ENCODE measurements around the gene LIX1L. TPM values are rescaled to one million over a fixed set of nuclear protein-coding genes. Genes with fewer than 3 reads are reported as not detected.

The LIX1L gene
- total RNA-seq (2014; rRNA removed; shearing (Covaris generic)): 24.3 and 34.1 TPM in 2 replicates

DNA sequence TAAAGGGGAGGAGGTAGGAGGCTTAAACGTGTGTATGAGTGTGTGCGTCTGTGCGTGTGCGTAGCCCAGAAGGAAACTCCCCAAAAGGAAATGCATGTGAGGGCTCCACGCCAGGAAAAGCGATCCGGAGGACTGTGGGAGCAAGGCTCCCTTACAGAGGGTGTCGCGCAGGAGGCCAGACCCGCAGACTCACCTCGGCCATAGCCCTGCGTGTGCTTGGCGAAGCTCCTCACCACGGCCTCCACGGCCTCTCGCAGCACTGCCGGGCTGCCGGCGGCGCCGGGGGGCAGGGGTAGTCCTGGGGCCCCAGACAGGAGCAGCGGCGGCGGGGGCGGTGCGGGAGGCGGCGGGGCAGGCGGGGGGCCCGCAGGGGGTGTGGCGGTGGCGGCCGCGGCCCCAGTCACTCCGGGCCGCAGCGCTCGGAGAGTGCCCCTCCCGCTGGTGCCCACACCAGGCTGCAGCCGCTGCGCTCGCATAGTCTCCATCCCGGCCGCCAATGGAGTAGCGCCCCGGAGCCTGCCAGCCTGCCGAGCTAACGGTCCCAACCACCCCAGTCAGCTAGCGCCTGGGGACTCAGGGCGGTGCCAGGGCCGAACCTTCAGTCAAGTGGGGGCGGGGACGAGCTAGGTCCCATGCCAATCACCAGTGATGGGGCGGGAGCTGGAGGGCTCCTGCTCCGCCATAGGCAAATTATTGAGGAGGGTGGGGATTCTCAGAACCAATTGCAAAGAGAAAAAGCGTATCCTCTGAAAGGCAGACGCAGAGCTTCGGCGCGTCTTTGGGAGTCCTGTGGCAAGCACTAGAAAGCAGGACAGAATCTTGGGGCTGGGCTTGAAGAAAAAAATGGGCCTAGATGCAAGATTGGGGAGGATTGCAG, at the start of gene LIX1L:
Gene LIX1L, minus strand, starts transcription at position 575 of the 877 bp plus-strand sequence. Its CDS starts 90 bp downstream, at position 485.
- Histone ChIP-seq H3K4me1 (replicated peaks) (peaks cover 46% of the 10 kb centered on the region), H3K4me3 (peak within 1 kb of the TSS; percentile 52), H3K36me3 (peaks cover 12% of the 10 kb centered on the region), H3K9me3 (replicated peaks) (no peaks in the 10 kb centered on the region), H3K27ac (peak within 1 kb of the TSS; percentile 41), H3K27me3 (replicated peaks) (no peaks in the 10 kb centered on the region)
- DNase-seq (ENCODE audit: low read depth in 1 of 2, low spot score in 2 of 2): peak; percentile 96 to 97

DNA sequence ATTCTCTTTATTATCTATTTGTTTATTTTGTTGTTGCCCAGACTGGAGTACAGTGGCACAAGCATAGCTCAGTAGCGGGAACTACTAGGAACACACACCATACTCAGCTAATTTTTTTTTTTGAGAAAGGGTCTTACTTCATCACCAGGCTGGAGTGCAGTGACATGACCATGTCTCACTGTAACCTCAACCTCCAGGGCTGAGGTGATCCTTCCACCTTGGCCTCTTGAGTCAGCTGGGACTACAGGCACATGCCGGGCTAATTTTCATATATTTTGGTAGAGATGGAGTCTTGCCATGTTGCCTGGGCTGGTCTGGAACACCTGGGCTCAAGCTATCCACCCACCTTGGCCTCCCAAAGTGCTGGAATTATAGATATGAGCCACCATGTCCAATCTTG, 43.9 kb upstream of the LIX1L start:
- no peak overlapping the region for H3K27ac ChIP-seq
- H3K27me3 ChIP-seq (replicated peaks): no peaks in the 10 kb centered on the region
- no peak for DNase-seq (ENCODE audit: low read depth in 1 of 2, low spot score in 2 of 2)
- H3K36me3 ChIP-seq: no peaks in the 10 kb centered on the region
- peaks cover 11% of the 10 kb centered on the region for H3K4me1 ChIP-seq (replicated peaks)
- no peaks in the 10 kb centered on the region for H3K9me3 ChIP-seq (replicated peaks)
- no peak overlapping the region for H3K4me3 ChIP-seq

DNA sequence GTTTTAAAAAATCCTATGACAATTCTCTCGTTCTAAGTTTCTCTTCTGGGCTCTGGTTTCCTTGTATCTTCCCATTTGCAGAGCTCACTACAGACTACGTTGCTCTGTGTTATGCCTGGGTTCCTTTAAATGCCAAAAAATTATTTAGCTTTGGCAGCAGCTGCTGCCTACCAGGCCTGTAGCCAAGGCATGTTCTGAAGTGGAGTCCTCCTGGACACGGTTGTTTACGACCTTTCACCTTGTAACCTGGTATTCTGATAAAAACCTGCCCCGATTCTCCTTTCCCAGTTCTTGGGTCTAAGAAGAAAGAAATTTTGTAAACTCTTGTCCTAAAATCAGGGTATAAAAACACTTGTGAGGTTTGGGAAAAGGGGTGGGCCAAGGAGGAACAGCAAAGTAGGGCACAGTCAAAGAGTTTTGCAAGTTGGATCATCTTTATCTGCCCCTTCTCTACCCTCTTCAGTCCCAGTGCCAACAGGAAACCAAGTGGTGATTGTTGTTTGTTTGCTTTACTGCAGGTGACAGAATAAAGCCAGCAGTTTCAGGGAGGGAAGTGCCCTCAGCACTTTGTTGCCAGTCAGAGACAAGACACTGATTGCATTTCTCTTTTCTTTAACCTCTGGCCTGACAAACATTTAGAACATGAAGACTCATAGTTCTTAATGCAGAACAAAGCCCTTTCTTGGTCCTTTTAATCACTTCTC, 41.7 kb upstream of the LIX1L start:
- Histone ChIP-seq H3K4me3 (no peak overlapping the region), H3K27ac (no peak overlapping the region), H3K27me3 (replicated peaks) (no peaks in the 10 kb centered on the region), H3K9me3 (replicated peaks) (no peaks in the 10 kb centered on the region), H3K4me1 (replicated peaks) (peaks cover 20% of the 10 kb centered on the region), H3K36me3 (peaks cover 10% of the 10 kb centered on the region)
- DNase-seq (ENCODE audit: low read depth in 1 of 2, low spot score in 2 of 2): no peak

DNA sequence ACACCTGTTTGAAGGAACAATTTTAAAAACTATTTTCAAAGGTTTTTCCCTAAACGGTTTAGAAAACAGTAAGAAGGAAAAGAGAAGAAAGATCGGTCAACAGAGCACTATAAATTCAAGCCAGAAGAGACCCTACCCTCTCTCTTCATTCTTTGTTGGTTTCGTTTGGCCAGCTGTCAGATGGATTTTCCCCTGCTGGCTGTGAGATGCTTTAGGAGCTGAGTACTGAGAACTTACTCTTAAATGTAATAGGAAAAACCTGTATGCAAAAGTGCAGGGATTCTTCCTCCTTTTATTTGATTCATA, 39.9 kb upstream of the LIX1L start:
- no peak overlapping the region for H3K27ac ChIP-seq
- H3K27me3 ChIP-seq (replicated peaks): no peaks in the 10 kb centered on the region
- H3K4me3 ChIP-seq: peak overlapping the region; percentile 47; the same call in 1 of the 2 replicates
- peaks cover 31% of the 10 kb centered on the region for H3K4me1 ChIP-seq (replicated peaks)
- DNase-seq (ENCODE audit: low read depth in 1 of 2, low spot score in 2 of 2): no peak
- peaks cover 28% of the 10 kb centered on the region for H3K36me3 ChIP-seq
- no peaks in the 10 kb centered on the region for H3K9me3 ChIP-seq (replicated peaks)

DNA sequence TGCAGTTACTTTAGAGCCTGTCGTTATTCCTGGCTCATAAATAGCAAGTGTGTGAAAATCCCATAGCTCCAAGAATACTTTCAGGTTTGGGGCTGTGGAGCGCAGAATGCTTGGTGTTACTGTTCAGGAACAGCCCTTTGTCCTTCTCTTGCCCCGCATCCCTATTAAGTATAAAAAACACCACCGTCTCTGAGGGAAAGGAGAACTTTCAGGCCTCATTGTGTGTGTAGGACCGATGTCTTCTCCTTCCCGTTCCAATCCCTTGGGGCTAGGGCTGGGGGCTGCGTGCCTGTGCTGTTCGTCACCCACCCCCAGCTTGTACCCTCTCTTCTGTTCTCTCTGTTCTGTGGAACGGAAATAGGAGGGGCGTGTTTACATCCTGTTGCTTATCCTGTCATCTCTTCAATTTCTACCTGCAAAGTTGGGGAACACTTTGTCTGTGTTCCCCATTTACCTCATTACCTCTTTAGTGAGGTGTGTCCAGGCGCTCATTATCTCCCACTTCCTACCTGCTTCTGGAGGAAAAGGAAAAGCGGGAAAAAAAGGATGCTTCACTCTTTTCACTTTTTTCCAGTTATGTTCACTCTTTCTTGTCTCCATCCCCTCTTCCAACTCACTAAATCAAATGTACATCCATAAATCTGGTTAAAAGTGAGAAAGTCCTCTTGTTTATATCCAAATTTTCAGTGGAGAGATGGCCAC, 39.4 kb upstream of the LIX1L start:
- H3K36me3 ChIP-seq: peaks cover 32% of the 10 kb centered on the region
- peak overlapping the region; percentile 64 for H3K27ac ChIP-seq
- no peaks in the 10 kb centered on the region for H3K9me3 ChIP-seq (replicated peaks)
- H3K4me1 ChIP-seq (replicated peaks): peaks cover 36% of the 10 kb centered on the region
- DNase-seq (ENCODE audit: low read depth in 1 of 2, low spot score in 2 of 2): peak in 1 of 2 experiments; percentile 52
- peak overlapping the region; percentile 47 for H3K4me3 ChIP-seq
- no peaks in the 10 kb centered on the region for H3K27me3 ChIP-seq (replicated peaks)

DNA sequence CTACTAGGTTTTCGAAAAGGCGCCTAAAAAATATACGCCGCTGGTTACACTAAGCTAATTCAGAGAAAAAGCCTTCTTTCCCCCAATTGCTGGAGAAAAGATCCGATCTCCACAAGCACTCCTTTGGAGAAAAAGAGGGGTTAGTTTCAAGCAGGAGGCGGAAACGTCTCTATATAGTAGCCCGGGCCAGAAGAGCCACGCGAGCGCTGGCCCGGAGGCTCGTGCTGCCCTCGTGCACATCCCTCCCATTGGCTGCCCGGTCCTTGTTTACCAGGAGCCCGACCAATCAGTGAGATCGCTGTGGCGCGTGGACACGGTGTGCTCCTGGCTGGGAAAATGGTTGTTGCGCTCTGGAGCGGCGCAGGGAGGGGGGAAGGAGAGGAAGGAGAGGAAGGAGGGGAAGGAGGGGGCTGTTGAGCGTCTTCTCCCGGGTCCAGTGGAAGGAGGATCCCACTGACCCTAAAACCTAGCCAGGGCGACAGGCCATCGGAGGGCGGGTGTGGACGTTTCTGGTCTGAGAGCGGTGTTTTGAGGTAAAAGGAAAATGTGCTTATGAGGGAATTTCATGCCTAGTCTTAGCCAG, 38.7 kb upstream of the LIX1L start, which contains the start of gene TXNIP:
Gene TXNIP, minus strand, starts transcription at position 147 of the 583 bp plus-strand sequence. CDS start 313 bp downstream, outside the sequence.
- Histone ChIP-seq H3K27me3 (replicated peaks) (no peaks in the 10 kb centered on the region), H3K9me3 (replicated peaks) (no peaks in the 10 kb centered on the region), H3K27ac (peak within 1 kb of the TSS; percentile 64), H3K4me3 (peak within 1 kb of the TSS; percentile 47), H3K4me1 (replicated peaks) (peaks cover 41% of the 10 kb centered on the region), H3K36me3 (peaks cover 32% of the 10 kb centered on the region)
- DNase-seq (ENCODE audit: low read depth in 1 of 2, low spot score in 2 of 2): peak; percentile 90 to 98

DNA sequence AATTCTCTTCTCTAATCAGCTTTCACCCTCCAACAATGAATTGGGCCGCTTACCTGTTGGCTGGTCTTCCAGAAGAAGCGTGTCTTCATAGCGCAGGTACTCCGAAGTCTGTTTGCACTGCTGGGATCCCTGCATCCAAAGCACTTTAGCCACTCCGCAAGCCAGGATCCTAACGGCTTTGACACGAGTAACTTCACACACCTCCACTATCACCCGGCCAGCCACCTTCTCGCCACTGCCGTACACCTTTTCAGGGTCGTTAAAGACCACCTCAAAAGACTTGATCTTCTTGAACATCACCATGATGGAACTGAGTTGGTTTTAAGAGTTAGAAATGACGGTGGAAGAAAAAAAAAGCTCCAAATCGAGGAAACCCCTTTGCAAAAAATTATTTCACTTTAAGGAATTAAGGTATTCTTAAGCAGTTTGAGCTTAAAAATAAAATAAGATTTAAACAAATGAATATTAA, 38.2 kb upstream of the LIX1L start:
- Histone ChIP-seq H3K36me3 (peaks cover 32% of the 10 kb centered on the region), H3K27me3 (replicated peaks) (no peaks in the 10 kb centered on the region), H3K4me1 (replicated peaks) (peaks cover 41% of the 10 kb centered on the region), H3K27ac (peak overlapping the region; percentile 64), H3K4me3 (peak overlapping the region; percentile 47), H3K9me3 (replicated peaks) (no peaks in the 10 kb centered on the region)
- no peak for DNase-seq (ENCODE audit: low read depth in 1 of 2, low spot score in 2 of 2)

DNA sequence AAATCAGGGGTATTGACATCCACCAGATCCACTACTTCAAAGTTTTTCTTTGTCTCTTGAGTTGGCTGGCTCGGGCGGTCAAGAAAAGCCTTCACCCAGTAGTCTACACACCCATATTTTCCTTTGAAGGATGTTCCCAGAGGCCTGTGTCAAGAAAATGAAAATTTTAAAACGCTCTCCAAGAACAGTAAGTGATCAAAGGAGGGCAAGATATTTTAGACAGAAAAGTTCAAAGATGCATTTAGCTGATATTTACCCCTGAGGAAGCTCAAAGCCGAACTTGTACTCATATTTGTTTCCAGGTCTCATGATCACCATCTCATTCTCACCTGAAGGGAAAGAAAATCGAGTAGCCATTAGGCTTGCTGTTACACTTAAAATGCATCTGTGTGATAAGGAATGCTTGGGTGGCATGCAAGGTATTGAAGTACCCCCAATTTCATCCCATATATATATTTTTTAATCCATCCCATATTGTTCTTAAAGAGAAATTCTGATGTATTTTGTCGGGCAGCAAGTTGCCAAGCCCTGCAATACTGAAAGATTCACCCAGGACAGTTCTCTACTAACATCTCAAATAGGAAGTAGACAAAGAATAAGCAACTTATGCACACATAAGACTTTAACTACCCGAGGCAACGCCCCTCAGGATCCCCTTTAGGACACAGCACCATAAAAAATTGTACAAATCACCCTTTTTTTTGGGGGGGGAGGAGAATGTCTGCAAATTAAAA, 37.5 kb upstream of the LIX1L start:
- Histone ChIP-seq H3K27ac (no peak overlapping the region), H3K4me3 (peak overlapping the region; percentile 47), H3K36me3 (peaks cover 32% of the 10 kb centered on the region), H3K9me3 (replicated peaks) (no peaks in the 10 kb centered on the region), H3K4me1 (replicated peaks) (peaks cover 41% of the 10 kb centered on the region), H3K27me3 (replicated peaks) (no peaks in the 10 kb centered on the region)
- no peak for DNase-seq (ENCODE audit: low read depth in 1 of 2, low spot score in 2 of 2)

DNA sequence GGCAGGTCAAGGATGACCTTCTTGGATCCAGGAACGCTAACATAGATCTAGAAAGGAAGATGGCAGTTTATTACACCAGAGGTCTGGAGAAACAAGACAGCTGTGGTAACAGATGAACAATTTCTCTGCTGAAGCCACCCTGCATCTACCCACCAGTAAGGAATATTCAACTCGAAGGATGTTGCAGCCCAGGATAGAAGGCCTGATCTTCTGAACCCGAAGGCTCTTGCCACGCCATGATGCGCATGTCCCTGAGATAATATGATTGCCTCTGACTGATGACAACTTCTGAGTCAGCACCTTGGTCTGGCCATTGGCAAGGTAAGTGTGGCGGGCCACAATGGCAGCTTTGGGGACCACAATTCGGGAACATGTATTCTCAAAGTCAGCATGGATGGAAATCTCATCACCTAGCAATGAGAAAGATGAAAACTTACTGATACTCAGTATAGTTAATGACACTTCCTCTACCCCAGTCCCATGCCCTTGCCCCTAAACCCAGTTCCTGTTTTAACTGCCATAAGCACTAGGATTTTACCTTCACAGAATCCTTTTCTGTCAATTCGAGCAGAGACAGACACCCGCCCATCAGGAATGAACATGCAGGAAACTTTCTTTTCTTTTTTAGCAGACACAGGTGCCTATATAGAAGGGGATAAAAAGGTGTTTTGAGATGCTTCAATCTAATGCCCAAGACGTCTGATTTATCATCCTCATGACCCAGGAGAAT, 36.7 kb upstream of the LIX1L start:
- Histone ChIP-seq H3K27ac (no peak overlapping the region), H3K36me3 (peaks cover 32% of the 10 kb centered on the region), H3K4me3 (peak overlapping the region; percentile 47), H3K4me1 (replicated peaks) (peaks cover 41% of the 10 kb centered on the region), H3K27me3 (replicated peaks) (no peaks in the 10 kb centered on the region), H3K9me3 (replicated peaks) (no peaks in the 10 kb centered on the region)
- DNase-seq (ENCODE audit: low read depth in 1 of 2, low spot score in 2 of 2): no peak

DNA sequence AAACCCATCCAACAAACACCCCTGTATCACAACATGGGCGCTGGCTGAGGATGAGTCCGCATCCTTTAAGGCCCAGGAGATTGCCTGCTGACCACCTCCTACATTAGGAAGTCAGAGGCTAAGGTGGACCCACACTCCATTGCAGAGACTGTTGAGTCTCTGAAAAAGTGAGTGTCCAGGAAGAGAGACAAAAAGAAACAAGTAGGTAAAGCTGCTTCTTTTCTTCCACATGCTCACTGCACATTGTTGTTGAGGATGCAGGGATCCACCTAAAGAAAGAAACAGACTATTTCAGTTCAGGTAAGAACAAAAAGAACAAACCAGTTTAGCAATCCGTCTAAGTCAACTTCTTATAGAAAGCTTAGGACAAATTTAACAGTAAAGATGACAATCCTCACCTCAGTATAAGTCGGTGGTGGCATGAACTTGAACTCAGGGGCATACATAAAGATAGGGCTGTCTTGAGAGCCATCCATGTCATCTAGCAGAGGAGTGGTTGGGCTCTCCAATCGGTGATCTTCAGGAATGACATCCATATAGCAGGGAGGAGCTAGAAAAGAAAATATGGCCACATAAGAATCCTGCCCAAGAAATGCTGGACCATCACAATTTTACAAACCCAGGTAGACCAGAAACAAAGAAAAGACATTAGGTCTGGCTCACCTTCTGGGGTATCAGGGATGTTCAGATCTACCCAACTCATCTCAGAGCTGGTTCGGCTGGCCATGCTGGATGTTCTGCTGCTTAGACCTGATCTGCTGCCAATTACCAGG, 36.0 kb upstream of the LIX1L start:
- H3K27me3 ChIP-seq (replicated peaks): no peaks in the 10 kb centered on the region
- H3K36me3 ChIP-seq: peaks cover 32% of the 10 kb centered on the region
- no peak overlapping the region for H3K27ac ChIP-seq
- no peak for DNase-seq (ENCODE audit: low read depth in 1 of 2, low spot score in 2 of 2)
- no peak overlapping the region for H3K4me3 ChIP-seq
- no peaks in the 10 kb centered on the region for H3K9me3 ChIP-seq (replicated peaks)
- peaks cover 41% of the 10 kb centered on the region for H3K4me1 ChIP-seq (replicated peaks)

DNA sequence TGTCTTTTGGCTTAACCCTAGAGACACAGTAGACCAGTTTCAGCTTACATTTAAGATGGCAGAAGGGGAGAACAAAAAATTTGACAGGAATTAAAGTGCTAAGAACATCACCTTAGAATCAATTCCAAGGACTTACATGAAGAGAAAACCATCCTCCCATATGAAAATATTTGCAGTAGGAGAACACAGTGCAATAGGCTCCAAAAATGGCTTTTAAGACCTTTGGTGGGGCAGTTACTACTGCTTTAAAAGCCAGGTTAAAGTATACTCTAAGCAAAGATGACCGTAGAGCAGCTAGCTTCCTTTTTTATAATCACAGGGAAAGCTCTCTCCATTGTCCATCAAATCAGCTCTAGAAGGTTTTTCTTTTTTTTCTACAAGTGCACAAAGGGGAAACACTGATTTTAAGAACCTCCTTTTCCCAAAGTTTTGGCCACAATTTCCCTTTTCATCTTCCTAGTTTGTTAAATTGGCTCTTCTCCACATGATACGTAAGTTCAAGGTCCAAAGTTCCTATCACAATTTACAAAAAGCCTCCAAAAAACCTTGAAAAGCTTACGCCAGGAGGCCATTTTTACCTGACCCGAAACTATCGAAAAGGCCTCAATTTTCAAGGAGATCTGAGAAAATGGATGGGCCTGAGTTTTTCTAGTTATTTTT, 35.3 kb upstream of the LIX1L start:
- no peaks in the 10 kb centered on the region for H3K27me3 ChIP-seq (replicated peaks)
- H3K9me3 ChIP-seq (replicated peaks): no peaks in the 10 kb centered on the region
- no peak overlapping the region for H3K4me3 ChIP-seq
- H3K36me3 ChIP-seq: peaks cover 32% of the 10 kb centered on the region
- DNase-seq (ENCODE audit: low read depth in 1 of 2, low spot score in 2 of 2): no peak
- H3K4me1 ChIP-seq (replicated peaks): peaks cover 41% of the 10 kb centered on the region
- no peak overlapping the region for H3K27ac ChIP-seq
